T-helper 1 cell treated with Interleukin-12 subunit alpha and Interleukin-12 subunit beta and Interleukin-4 antibody, amounts not matched to agents 30 μg/mL and 1 μg/mL, for 36 hours (primary cell): ENCODE measurements around the gene EPHA5.

Experiments used
- H3K27ac Mint-ChIP-seq: one replicate; pipeline ENCODE4 v1.8.0; 2021; ENCODE audit warnings: mild to moderate bottlenecking, mixed read lengths
- H3K27me3 Mint-ChIP-seq: one replicate; pipeline ENCODE4 v1.8.0; 2021; ENCODE audit warnings: low read depth, mixed read lengths
- H3K36me3 Mint-ChIP-seq: one replicate; pipeline ENCODE4 v1.8.0; 2021; ENCODE audit warnings: low read depth, mixed read lengths
- H3K4me1 Mint-ChIP-seq: one replicate; pipeline ENCODE4 v1.8.0; 2021; ENCODE audit warnings: low read depth, mixed read lengths
- H3K4me3 Mint-ChIP-seq: one replicate; pipeline ENCODE4 v1.8.0; 2021; ENCODE audit warnings: mild to moderate bottlenecking, moderate library complexity, mixed read lengths
- H3K9me3 Mint-ChIP-seq: one replicate; pipeline ENCODE4 v1.8.0; 2021; ENCODE audit warnings: mixed read lengths

The EPHA5 gene

GRCh38 chr4:65393078-65393477, 277.2 kb downstream of the EPHA5 start:
- H3K9me3 Mint-ChIP-seq = peaks cover 6% of the 10 kb centered on the region
- no peak overlapping the region for H3K4me3 Mint-ChIP-seq
- H3K36me3 Mint-ChIP-seq = no peaks in the 10 kb centered on the region
- no peaks in the 10 kb centered on the region for H3K4me1 Mint-ChIP-seq
- H3K27ac Mint-ChIP-seq = no peak overlapping the region
- no peaks in the 10 kb centered on the region for H3K27me3 Mint-ChIP-seq

- Mint-ChIP-seq H3K4me3 (no peak overlapping the region), H3K27me3 (no peaks in the 10 kb centered on the region), H3K27ac (no peak overlapping the region), H3K9me3 (peaks cover 6% of the 10 kb centered on the region), H3K4me1 (no peaks in the 10 kb centered on the region), H3K36me3 (no peaks in the 10 kb centered on the region)
These were observed 277.8 kb downstream of the EPHA5 start for GRCh38 chr4:65392488-65392887.

GRCh38 chr4:65391814-65392213, 278.5 kb downstream of the EPHA5 start:
- peaks cover 6% of the 10 kb centered on the region for H3K9me3 Mint-ChIP-seq
- no peaks in the 10 kb centered on the region for H3K4me1 Mint-ChIP-seq
- H3K4me3 Mint-ChIP-seq = no peak overlapping the region
- no peaks in the 10 kb centered on the region for H3K27me3 Mint-ChIP-seq
- no peaks in the 10 kb centered on the region for H3K36me3 Mint-ChIP-seq
- no peak overlapping the region for H3K27ac Mint-ChIP-seq

- Mint-ChIP-seq H3K27ac (no peak overlapping the region), H3K36me3 (no peaks in the 10 kb centered on the region), H3K4me3 (no peak overlapping the region), H3K9me3 (peaks cover 7% of the 10 kb centered on the region), H3K4me1 (no peaks in the 10 kb centered on the region), H3K27me3 (no peaks in the 10 kb centered on the region)
These were observed 278.9 kb downstream of the EPHA5 start for GRCh38 chr4:65391382-65391781.

GRCh38 chr4:65386927-65387326, 283.4 kb downstream of the EPHA5 start:
- Mint-ChIP-seq H3K4me1 (no peaks in the 10 kb centered on the region), H3K9me3 (peaks cover 3% of the 10 kb centered on the region), H3K27ac (no peak overlapping the region)

GRCh38 chr4:65383589-65384305, 286.5 kb downstream of the EPHA5 start:
- H3K4me1 Mint-ChIP-seq = no peaks in the 10 kb centered on the region
- no peaks in the 10 kb centered on the region for H3K36me3 Mint-ChIP-seq
- no peak overlapping the region for H3K4me3 Mint-ChIP-seq
- H3K27ac Mint-ChIP-seq = no peak overlapping the region
- H3K9me3 Mint-ChIP-seq = peaks cover 3% of the 10 kb centered on the region
- H3K27me3 Mint-ChIP-seq = no peaks in the 10 kb centered on the region

More at GRCh38 chr4:65386927-65387326, 283.4 kb downstream of the EPHA5 start:
- Mint-ChIP-seq H3K27me3 (no peaks in the 10 kb centered on the region), H3K4me3 (no peak overlapping the region), H3K36me3 (no peaks in the 10 kb centered on the region)

- no peaks in the 10 kb centered on the region for H3K4me1 Mint-ChIP-seq
- H3K27ac Mint-ChIP-seq = no peak overlapping the region
- no peaks in the 10 kb centered on the region for H3K27me3 Mint-ChIP-seq
- H3K9me3 Mint-ChIP-seq = peaks cover 3% of the 10 kb centered on the region
- no peaks in the 10 kb centered on the region for H3K36me3 Mint-ChIP-seq
- no peak overlapping the region for H3K4me3 Mint-ChIP-seq
These were observed 288.6 kb downstream of the EPHA5 start for GRCh38 chr4:65381648-65382047.

- H3K27ac Mint-ChIP-seq = no peak overlapping the region
These were observed 299.6 kb downstream of the EPHA5 start for GRCh38 chr4:65370709-65371108.

GRCh38 chr4:65367306-65367705, 303.0 kb downstream of the EPHA5 start:
- Mint-ChIP-seq H3K27me3 (no peaks in the 10 kb centered on the region), H3K4me3 (no peak overlapping the region), H3K4me1 (no peaks in the 10 kb centered on the region), H3K9me3 (no peaks in the 10 kb centered on the region), H3K27ac (no peak overlapping the region), H3K36me3 (no peaks in the 10 kb centered on the region)

More at GRCh38 chr4:65370709-65371108, 299.6 kb downstream of the EPHA5 start:
- Mint-ChIP-seq H3K9me3 (no peaks in the 10 kb centered on the region), H3K4me3 (no peak overlapping the region), H3K4me1 (no peaks in the 10 kb centered on the region), H3K36me3 (no peaks in the 10 kb centered on the region), H3K27me3 (no peaks in the 10 kb centered on the region)

GRCh38 chr4:65358914-65359313, 311.4 kb downstream of the EPHA5 start:
- Mint-ChIP-seq H3K4me1 (no peaks in the 10 kb centered on the region), H3K27me3 (no peaks in the 10 kb centered on the region), H3K27ac (no peak overlapping the region), H3K9me3 (peaks cover 4% of the 10 kb centered on the region), H3K36me3 (no peaks in the 10 kb centered on the region), H3K4me3 (no peak overlapping the region)

- Mint-ChIP-seq H3K4me3 (no peak overlapping the region), H3K9me3 (peaks cover 3% of the 10 kb centered on the region), H3K27me3 (no peaks in the 10 kb centered on the region), H3K36me3 (no peaks in the 10 kb centered on the region), H3K4me1 (no peaks in the 10 kb centered on the region), H3K27ac (no peak overlapping the region)
These were observed 317.2 kb downstream of the EPHA5 start for GRCh38 chr4:65353098-65353497.

GRCh38 chr4:65344278-65344825, 325.9 kb downstream of the EPHA5 start:
- H3K4me3 Mint-ChIP-seq = no peak overlapping the region
- H3K9me3 Mint-ChIP-seq = peaks cover 5% of the 10 kb centered on the region
- H3K27ac Mint-ChIP-seq = no peak overlapping the region
- H3K36me3 Mint-ChIP-seq = no peaks in the 10 kb centered on the region
- H3K27me3 Mint-ChIP-seq = no peaks in the 10 kb centered on the region
- H3K4me1 Mint-ChIP-seq = no peaks in the 10 kb centered on the region

GRCh38 chr4:65343342-65343741, 326.9 kb downstream of the EPHA5 start:
- H3K9me3 Mint-ChIP-seq = peaks cover 5% of the 10 kb centered on the region
- no peak overlapping the region for H3K27ac Mint-ChIP-seq
- H3K36me3 Mint-ChIP-seq = no peaks in the 10 kb centered on the region
- H3K4me3 Mint-ChIP-seq = no peak overlapping the region
- H3K4me1 Mint-ChIP-seq = no peaks in the 10 kb centered on the region
- no peaks in the 10 kb centered on the region for H3K27me3 Mint-ChIP-seq

- H3K36me3 Mint-ChIP-seq = no peaks in the 10 kb centered on the region
- no peak overlapping the region for H3K27ac Mint-ChIP-seq
- no peaks in the 10 kb centered on the region for H3K27me3 Mint-ChIP-seq
These were observed 328.7 kb downstream of the EPHA5 start for GRCh38 chr4:65341557-65341956.

GRCh38 chr4:65340382-65341109, 329.7 kb downstream of the EPHA5 start:
- Mint-ChIP-seq H3K4me1 (no peaks in the 10 kb centered on the region), H3K4me3 (no peak overlapping the region), H3K36me3 (no peaks in the 10 kb centered on the region), H3K9me3 (peaks cover 5% of the 10 kb centered on the region), H3K27ac (no peak overlapping the region), H3K27me3 (no peaks in the 10 kb centered on the region)

More at GRCh38 chr4:65341557-65341956, 328.7 kb downstream of the EPHA5 start:
- no peaks in the 10 kb centered on the region for H3K4me1 Mint-ChIP-seq
- peaks cover 5% of the 10 kb centered on the region for H3K9me3 Mint-ChIP-seq
- no peak overlapping the region for H3K4me3 Mint-ChIP-seq
